GM10266 (cell line): ENCODE measurements around the gene AKAP5.

Experiments used
- DNase-seq: peaks from one replicate; pipeline ENCODE4 v3.0.0; 2012; ENCODE audit errors: extremely low spot score
- TF ChIP-seq, protein P1 (sequence below): IDR thresholded peaks from 2 replicates; pipeline ENCODE4 v1.5.1; 2012; ENCODE audit warnings: mild to moderate bottlenecking, low read depth; ENCODE audit not compliant: control insufficient read depth, insufficient read depth; ENCODE audit errors: missing control alignments

Gene AKAP5

GRCh38 chr14:64422756-64423155 lies 42.5 kb upstream of the AKAP5 start:
- DNase-seq = no peak
- TF ChIP-seq, protein P1, sequence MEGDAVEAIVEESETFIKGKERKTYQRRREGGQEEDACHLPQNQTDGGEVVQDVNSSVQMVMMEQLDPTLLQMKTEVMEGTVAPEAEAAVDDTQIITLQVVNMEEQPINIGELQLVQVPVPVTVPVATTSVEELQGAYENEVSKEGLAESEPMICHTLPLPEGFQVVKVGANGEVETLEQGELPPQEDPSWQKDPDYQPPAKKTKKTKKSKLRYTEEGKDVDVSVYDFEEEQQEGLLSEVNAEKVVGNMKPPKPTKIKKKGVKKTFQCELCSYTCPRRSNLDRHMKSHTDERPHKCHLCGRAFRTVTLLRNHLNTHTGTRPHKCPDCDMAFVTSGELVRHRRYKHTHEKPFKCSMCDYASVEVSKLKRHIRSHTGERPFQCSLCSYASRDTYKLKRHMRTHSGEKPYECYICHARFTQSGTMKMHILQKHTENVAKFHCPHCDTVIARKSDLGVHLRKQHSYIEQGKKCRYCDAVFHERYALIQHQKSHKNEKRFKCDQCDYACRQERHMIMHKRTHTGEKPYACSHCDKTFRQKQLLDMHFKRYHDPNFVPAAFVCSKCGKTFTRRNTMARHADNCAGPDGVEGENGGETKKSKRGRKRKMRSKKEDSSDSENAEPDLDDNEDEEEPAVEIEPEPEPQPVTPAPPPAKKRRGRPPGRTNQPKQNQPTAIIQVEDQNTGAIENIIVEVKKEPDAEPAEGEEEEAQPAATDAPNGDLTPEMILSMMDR = no peak

DNA sequence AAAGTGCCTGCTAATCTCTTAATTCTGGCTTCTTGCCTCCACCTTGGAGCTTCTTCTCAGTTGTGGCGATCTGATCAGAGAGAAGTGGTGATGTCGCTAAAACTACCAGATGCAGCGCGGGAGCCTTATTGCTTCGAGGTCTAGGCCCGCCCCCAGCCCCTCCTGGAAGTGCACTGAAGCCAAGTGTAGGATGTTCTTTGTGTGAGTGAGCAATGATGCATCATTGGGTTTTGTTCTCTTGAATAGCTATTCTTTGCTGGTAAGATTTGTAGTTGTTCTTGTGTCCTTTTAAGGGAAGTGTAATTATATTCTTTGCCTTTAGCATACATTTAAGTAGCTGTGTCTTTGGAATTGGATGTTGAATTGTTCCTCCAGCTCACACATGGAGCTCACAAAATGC lies 41.3 kb upstream of the AKAP5 start:
- TF ChIP-seq, protein P1 = no peak
- DNase-seq = no peak

DNA sequence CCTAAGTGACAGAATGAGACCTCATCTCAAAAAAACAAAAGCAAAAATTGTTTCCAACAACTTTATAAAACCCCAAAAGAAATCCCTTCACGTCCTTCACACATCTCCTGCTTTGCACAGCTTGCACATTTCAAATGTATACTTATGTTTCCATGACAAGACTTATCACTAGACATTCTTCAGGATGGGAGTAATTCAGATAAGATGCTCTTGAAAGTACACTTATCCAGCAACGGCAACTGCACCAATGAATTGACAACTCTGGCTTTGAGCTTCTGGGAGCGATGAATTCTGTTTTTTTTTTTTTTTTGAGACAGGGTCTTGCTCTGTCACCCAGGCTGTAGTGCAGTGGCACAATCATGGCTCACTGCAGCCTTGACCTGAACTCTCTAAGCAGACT lies 30.8 kb upstream of the AKAP5 start:
- DNase-seq = no peak
- TF ChIP-seq, protein P1 = no peak

DNA sequence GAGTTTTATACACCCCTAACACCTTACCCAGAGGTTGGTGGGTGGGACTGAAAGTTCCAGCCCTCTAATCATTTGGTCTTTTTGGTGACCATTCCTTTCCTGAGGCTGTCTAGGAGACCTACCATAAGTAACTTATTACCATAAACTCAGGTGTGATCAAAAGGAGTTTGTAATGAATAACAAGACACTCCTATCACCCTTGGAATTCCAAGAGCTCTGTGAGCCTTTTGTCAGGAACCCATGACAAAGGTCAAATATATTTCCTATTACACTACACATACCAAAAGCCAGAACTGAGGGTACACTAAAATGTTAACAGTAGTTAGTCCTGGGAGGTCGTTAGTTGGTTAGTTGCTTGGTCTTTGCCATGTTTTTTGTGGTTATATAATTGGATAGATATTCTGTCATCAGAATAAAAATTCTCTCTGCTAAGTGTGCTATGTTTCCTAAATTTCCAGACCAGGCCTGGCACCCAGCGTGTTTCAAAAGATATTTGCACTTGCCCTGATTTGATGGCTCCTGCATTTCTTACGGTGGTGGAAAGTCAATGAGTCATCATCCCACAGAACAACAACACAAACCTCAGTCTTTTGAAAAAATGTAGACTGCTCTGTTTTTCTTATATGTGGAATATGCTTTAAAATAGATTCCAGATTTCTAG lies 27.0 kb upstream of the AKAP5 start:
- TF ChIP-seq, protein P1 = no peak
- no peak for DNase-seq

DNA sequence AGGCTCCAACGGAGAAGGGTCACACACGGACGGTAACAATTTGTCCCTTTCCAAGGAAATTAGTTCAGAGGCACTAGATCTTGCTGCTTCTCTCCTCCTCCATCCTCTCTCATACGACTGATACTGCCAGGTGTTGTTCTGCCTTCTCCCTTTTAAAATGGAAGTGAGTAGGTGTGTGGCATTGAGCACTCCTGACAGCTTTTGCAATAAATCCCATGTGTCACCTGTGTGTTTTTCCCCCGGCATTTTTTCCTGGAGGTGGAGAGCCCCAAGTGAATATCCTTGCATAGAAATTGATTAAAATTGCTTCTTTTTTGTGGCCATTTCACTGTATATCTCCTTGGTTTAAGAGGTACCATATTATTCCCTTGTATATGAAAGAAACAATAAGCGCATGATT lies 26.2 kb upstream of the AKAP5 start:
- TF ChIP-seq, protein P1 = no peak
- no peak for DNase-seq

- TF ChIP-seq, protein P1 = no peak
- DNase-seq = no peak
Measured at GRCh38 chr14:64440494-64440893, 24.8 kb upstream of the AKAP5 start.

DNA sequence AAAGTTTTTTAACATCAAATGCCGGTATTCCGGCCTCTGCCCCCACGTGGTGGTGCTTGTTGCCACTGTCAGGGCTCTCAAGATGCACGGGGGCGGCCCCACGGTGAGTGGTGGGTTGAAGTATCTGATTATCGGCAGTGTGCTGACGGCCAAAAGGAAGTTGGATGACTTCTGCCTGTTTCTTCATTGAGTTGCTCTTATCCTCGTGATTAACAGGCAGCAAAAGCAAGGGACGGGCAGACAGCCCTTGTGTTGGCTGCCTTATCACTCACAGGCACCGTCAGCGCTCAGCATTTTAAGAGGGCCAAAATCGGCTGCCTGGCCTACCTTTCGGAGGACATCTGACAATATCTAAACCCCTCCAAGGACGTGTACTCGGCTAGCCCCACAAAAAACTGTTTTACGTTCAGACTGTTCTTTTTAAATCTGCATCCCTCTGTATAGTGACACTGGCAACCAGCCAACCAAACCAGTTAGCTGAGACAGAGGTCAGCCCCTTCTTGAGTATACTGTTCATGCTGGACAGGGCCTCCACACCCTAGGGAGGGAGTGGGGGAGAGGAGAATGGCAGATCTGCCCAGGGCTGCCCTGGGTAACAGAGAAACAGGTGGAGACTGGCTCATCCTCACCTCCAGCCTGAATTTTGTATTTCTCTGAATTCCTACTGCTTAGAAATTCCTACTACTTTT lies 22.9 kb upstream of the AKAP5 start:
- TF ChIP-seq, protein P1 = no peak
- no peak for DNase-seq
